T-cell (primary cell): Measurements from ENCODE around the gene RAPGEF2. TPM values are rescaled to one million over a fixed set of nuclear protein-coding genes. Genes with fewer than 3 reads are reported as not detected.
A peak's percentile ranks its signal among the peaks of the same experiment; 100 is the strongest.
"Not testable (repeated sequence)": the region's sequence is repeated elsewhere in the genome, so short reads cannot be mapped to it uniquely, and the experiment has no call there.

Source experiments
- ATAC-seq, 4 experiments: fragments of 200-7000 bp in 3 of 4; fragments of 150-1000 bp in 1 of 4; cut with Tn5 transposase; replicated peaks in 1 of 4; 1 replicate in 3 of 4; 2 replicates in 1 of 4; pipeline ENCODE4 v1.10.0; 2021; ENCODE audit warnings: moderate library complexity in 3 of 4, mild to moderate bottlenecking in 2 of 4, moderate number of reproducible peaks in 1 of 4
- CTCF ChIA-PET, 2 donors: fragments of 300-600 bp; sonication (Branson Sonifier 250); formaldehyde crosslinking; loops; one replicate each; lab custom pipeline; 2022; ENCODE audit warnings: antibody characterized with exemption in 2 of 2; lab: Charles Lee
- POLR2A ChIA-PET, 2 donors: fragments of 300-600 bp; sonication (Branson Sonifier 250); formaldehyde crosslinking; loops; one replicate each; lab custom pipeline; 2022; ENCODE audit warnings: antibody characterized with exemption in 2 of 2; lab: Charles Lee
- DNase-seq, 35 experiments: peaks; one replicate each; pipeline versions ENCODE4 v3.0.0 to v3.0.0-alpha.2; 2013 to 2023
- H3K27ac ChIP-seq: one replicate; pipeline ENCODE4 v1.5.1; 2013; ENCODE audit warnings: low read length
- H3K27me3 ChIP-seq, 2 experiments: replicated peaks in 1 of 2; 1 replicate in 1 of 2; 2 replicates in 1 of 2; pipeline versions ENCODE4 v1.6.1 to v1.7.0; 2013; ENCODE audit warnings: low read length in 1 of 2, mixed read lengths in 1 of 2; ENCODE audit not compliant: control insufficient read depth in 2 of 2, insufficient read depth in 2 of 2; ENCODE audit errors: extremely low read depth in 1 of 2
- H3K36me3 ChIP-seq, 2 donors: 1 replicate in 1 of 2; 2 replicates in 1 of 2; pipeline versions ENCODE4 v1.6.1 to v1.7.0; 2013; ENCODE audit warnings: low read length in 1 of 2; ENCODE audit not compliant: control insufficient read depth in 2 of 2, insufficient read depth in 1 of 2; ENCODE audit errors: extremely low read depth in 1 of 2
- H3K4me1 ChIP-seq, 2 experiments: 1 replicate in 1 of 2; 2 replicates in 1 of 2; pipeline versions ENCODE4 v1.6.1 to v1.7.0; 2013; ENCODE audit warnings: low read length in 2 of 2, mixed read lengths in 1 of 2; ENCODE audit not compliant: insufficient read depth in 2 of 2, control insufficient read depth in 1 of 2; ENCODE audit errors: extremely low read depth in 1 of 2
- H3K4me3 ChIP-seq, 2 donors: 1 replicate in 1 of 2; 2 replicates in 1 of 2; pipeline versions ENCODE4 v1.5.1 to v1.7.0; 2013; ENCODE audit warnings: mild to moderate bottlenecking in 2 of 2, low read length in 1 of 2, moderate library complexity in 1 of 2; ENCODE audit not compliant: control insufficient read depth in 1 of 2; ENCODE audit errors: extremely low read depth in 1 of 2
- H3K9me3 ChIP-seq: 2 replicates; pipeline ENCODE4 v1.7.0; 2013
- H3K27ac Mint-ChIP-seq, 2 donors: one replicate each; pipeline ENCODE4 v1.8.0; 2020 to 2021; ENCODE audit warnings: mild to moderate bottlenecking in 2 of 2, mixed read lengths in 2 of 2
- H3K27me3 Mint-ChIP-seq, 2 donors: one replicate each; pipeline ENCODE4 v1.8.0; 2021 to 2022; ENCODE audit warnings: mixed read lengths in 2 of 2
- H3K36me3 Mint-ChIP-seq: one replicate; pipeline ENCODE4 v1.8.0; 2021; ENCODE audit warnings: mixed read lengths
- H3K4me1 Mint-ChIP-seq, 3 donors: one replicate each; pipeline ENCODE4 v1.8.0; 2020 to 2022; ENCODE audit warnings: mixed read lengths in 3 of 3, mild to moderate bottlenecking in 1 of 3
- H3K4me3 Mint-ChIP-seq, 3 donors: one replicate each; pipeline ENCODE4 v1.8.0; 2020 to 2022; ENCODE audit warnings: mild to moderate bottlenecking in 3 of 3, mixed read lengths in 3 of 3, moderate library complexity in 3 of 3
- H3K9me3 Mint-ChIP-seq, 3 donors: one replicate each; pipeline ENCODE4 v1.8.0; 2020 to 2022; ENCODE audit warnings: mixed read lengths in 3 of 3
- WGBS: methylation state at CpG from one replicate; pipeline ENCODE4 v1.1.5; 2013; ENCODE audit warnings: missing lambda C conversion rate; ENCODE audit not compliant: insufficient coverage; 5-methylcytosine and 5-hydroxymethylcytosine counted together
- total RNA-seq, 35 experiments: library from RNA in 6 of 35; stranded (reverse) in 6 of 35; fragments of 120-200 nt in 1 of 35; gene quantifications; one replicate each; pipeline versions ENCODE4 v1.2.1 to v1.2.4 and lab custom pipeline; 2013 to 2026

Gene RAPGEF2
- total RNA-seq (10 to 100 TPM; 16.8 to 28.5 (median 26.4) TPM), total RNA-seq (lab: John Stamatoyannopoulos, UW) (47.8 to 140 (median 80.1) reads per million in 29 experiments)
- total RNA-seq (2013), result 25.0 TPM

GRCh38 chr4:159102622-159103383 is at the start of gene RAPGEF2:
Gene RAPGEF2 (plus strand): TSS chr4:159103079. CDS start chr4:159104163, 1,084 bp downstream.
- Mint-ChIP-seq H3K4me3 (peak within 1 kb of the TSS; percentile 80 to 89 (median 87)), H3K27me3 (no peaks in the 10 kb centered on the region), H3K36me3 (no peaks in the 10 kb centered on the region), H3K9me3 (no peaks in the 10 kb centered on the region), H3K27ac (peak within 1 kb of the TSS; percentile 55 to 77), H3K4me1 (peaks cover 34 to 48% (median 36%) of the 10 kb centered on the region in 3 donors)
- peaks cover 0 to 10% of the 10 kb centered on the region in 2 experiments for H3K27me3 ChIP-seq
- peaks cover 8 to 21% of the 10 kb centered on the region in 2 experiments for H3K4me1 ChIP-seq
- DNase-seq (peak; percentile 69 to 94 (median 82)), ATAC-seq (peak; percentile 89 to 93 (median 92))
- H3K9me3 ChIP-seq, result no peaks in the 10 kb centered on the region
- H3K27ac ChIP-seq, result peak within 1 kb of the TSS; percentile 76
- H3K36me3 ChIP-seq, result no peaks in the 10 kb centered on the region
- CTCF ChIA-PET, result no interaction called here
- POLR2A ChIA-PET, result no interaction called here
- H3K4me3 ChIP-seq, result peak within 1 kb of the TSS; percentile 80 to 93
- WGBS, result under 1% methylated on average over 82 of the region's 100 CpGs

- no peaks in the 10 kb centered on the region for H3K9me3 Mint-ChIP-seq
- ChIA-PET POLR2A (interaction anchor here (0.6 kb wide), 2 partner anchors 16 to 26 kb away, joined by 3 to 4 read pairs; no protein-coding TSS in a partner anchor), CTCF (no interaction called here)
- H3K27me3 ChIP-seq, result no peaks in the 10 kb centered on the region
- no peaks in the 10 kb centered on the region for H3K36me3 Mint-ChIP-seq
- WGBS, result no CpG with 5 or more reads among the region's 2 CpGs
- ATAC-seq (no peak), DNase-seq (no peak)
- peaks cover 0 to 9% (median 1%) of the 10 kb centered on the region in 3 donors for H3K4me1 Mint-ChIP-seq
- no peak overlapping the region for H3K4me3 Mint-ChIP-seq
- no peaks in the 10 kb centered on the region for H3K9me3 ChIP-seq
- no peak overlapping the region for H3K27ac Mint-ChIP-seq
- H3K27me3 Mint-ChIP-seq, result peaks cover 8% of the 10 kb centered on the region in 2 donors
- no peak overlapping the region for H3K4me3 ChIP-seq
- no peak overlapping the region for H3K27ac ChIP-seq
- no peaks in the 10 kb centered on the region for H3K36me3 ChIP-seq
- H3K4me1 ChIP-seq, result no peaks in the 10 kb centered on the region
These were observed 47.0 kb upstream of the RAPGEF2 start for GRCh38 chr4:159055833-159056232.

GRCh38 chr4:159060161-159060560 is 42.7 kb upstream of the RAPGEF2 start:
- Histone ChIP-seq H3K9me3 (no peaks in the 10 kb centered on the region), H3K4me3 (no peak overlapping the region), H3K36me3 (no peaks in the 10 kb centered on the region), H3K27me3 (no peaks in the 10 kb centered on the region), H3K4me1 (no peaks in the 10 kb centered on the region), H3K27ac (no peak overlapping the region)
- DNase-seq (no peak), ATAC-seq (no peak)
- no peaks in the 10 kb centered on the region for H3K36me3 Mint-ChIP-seq
- no peaks in the 10 kb centered on the region for H3K27me3 Mint-ChIP-seq
- 83% methylated on average over 3 of the region's 3 CpGs for WGBS
- CTCF ChIA-PET, result no interaction called here
- no peak overlapping the region for H3K27ac Mint-ChIP-seq
- POLR2A ChIA-PET, result no interaction called here
- no peaks in the 10 kb centered on the region for H3K4me1 Mint-ChIP-seq
- H3K4me3 Mint-ChIP-seq, result no peak overlapping the region
- no peaks in the 10 kb centered on the region for H3K9me3 Mint-ChIP-seq

- POLR2A ChIA-PET, result interaction anchor here in 1 of 2 donors (0.6 kb wide), 1 partner anchor 10 kb away, joined by 5 read pairs; no protein-coding TSS in a partner anchor
- Mint-ChIP-seq H3K4me3 (no peak overlapping the region), H3K4me1 (no peaks in the 10 kb centered on the region), H3K9me3 (no peaks in the 10 kb centered on the region), H3K36me3 (no peaks in the 10 kb centered on the region), H3K27me3 (no peaks in the 10 kb centered on the region), H3K27ac (no peak overlapping the region)
- H3K27me3 ChIP-seq, result no peaks in the 10 kb centered on the region
- no peak for DNase-seq
- H3K4me1 ChIP-seq, result no peaks in the 10 kb centered on the region
- no peaks in the 10 kb centered on the region for H3K36me3 ChIP-seq
- H3K27ac ChIP-seq, result no peak overlapping the region
- CTCF ChIA-PET, result no interaction called here
- H3K4me3 ChIP-seq, result no peak overlapping the region
- no peak for ATAC-seq
- WGBS, result no CpG with 5 or more reads among the region's 2 CpGs
- no peaks in the 10 kb centered on the region for H3K9me3 ChIP-seq
These were observed 40.5 kb upstream of the RAPGEF2 start for GRCh38 chr4:159062381-159062780.

- Histone ChIP-seq H3K4me1 (no peaks in the 10 kb centered on the region), H3K4me3 (no peak overlapping the region), H3K9me3 (no peaks in the 10 kb centered on the region), H3K36me3 (no peaks in the 10 kb centered on the region), H3K27me3 (no peaks in the 10 kb centered on the region), H3K27ac (no peak overlapping the region)
- DNase-seq, result no peak
- no peak for ATAC-seq
- POLR2A ChIA-PET, result no interaction called here
- Mint-ChIP-seq H3K9me3 (no peaks in the 10 kb centered on the region), H3K36me3 (no peaks in the 10 kb centered on the region), H3K4me3 (no peak overlapping the region), H3K4me1 (no peaks in the 10 kb centered on the region), H3K27ac (no peak overlapping the region), H3K27me3 (no peaks in the 10 kb centered on the region)
- WGBS, result no CpG with 5 or more reads among the region's 3 CpGs
- CTCF ChIA-PET, result no interaction called here
These were observed 37.2 kb upstream of the RAPGEF2 start for GRCh38 chr4:159065513-159066240.

- H3K36me3 Mint-ChIP-seq, H3K4me3 Mint-ChIP-seq, DNase-seq, H3K4me1 Mint-ChIP-seq, ATAC-seq, H3K4me3 ChIP-seq, H3K9me3 Mint-ChIP-seq, H3K4me1 ChIP-seq, H3K27me3 Mint-ChIP-seq, H3K27ac ChIP-seq, H3K9me3 ChIP-seq, H3K36me3 ChIP-seq, POLR2A ChIA-PET, H3K27ac Mint-ChIP-seq, H3K27me3 ChIP-seq: not testable (repeated sequence)
- CTCF ChIA-PET, result interaction anchor here in 1 of 2 donors (0.5 kb wide), 1 partner anchor 53 kb away, joined by 3 read pairs; no protein-coding TSS in a partner anchor
- WGBS, result no CpG with 5 or more reads among the region's 5 CpGs
These were observed 34.7 kb upstream of the RAPGEF2 start for GRCh38 chr4:159068139-159068538.
